T-helper 1 cell (primary cell): Measurements from ENCODE around the gene C19orf25.

Source experiments
- DNase-seq, 5 donors: peaks; one replicate each; pipeline ENCODE4 v3.0.0-alpha.2; 2012 to 2020

The C19orf25 gene

GRCh38 chr19:1428738-1429391 lies 50.1 kb downstream of the C19orf25 start:
- no peak for DNase-seq

- no peak for DNase-seq
Observed at GRCh38 chr19:1427221-1427920, 51.6 kb downstream of the C19orf25 start.

- no peak for DNase-seq
Observed at GRCh38 chr19:1426736-1427135, 52.3 kb downstream of the C19orf25 start.

- DNase-seq, result no peak
Observed at GRCh38 chr19:1425902-1426301, 53.1 kb downstream of the C19orf25 start.

- DNase-seq, result no peak
Observed at GRCh38 chr19:1425102-1425837, 53.7 kb downstream of the C19orf25 start.

GRCh38 chr19:1424192-1424955 lies 54.6 kb downstream of the C19orf25 start:
- no peak for DNase-seq

GRCh38 chr19:1423436-1424191 lies 55.4 kb downstream of the C19orf25 start:
- DNase-seq, result no peak
